ENCODE data around the gene CFAP210.
"Not testable (repeated sequence)": the region's sequence is repeated elsewhere in the genome, so short reads cannot be mapped to it uniquely, and the experiment has no call there.

CFAP210 gene

DNA sequence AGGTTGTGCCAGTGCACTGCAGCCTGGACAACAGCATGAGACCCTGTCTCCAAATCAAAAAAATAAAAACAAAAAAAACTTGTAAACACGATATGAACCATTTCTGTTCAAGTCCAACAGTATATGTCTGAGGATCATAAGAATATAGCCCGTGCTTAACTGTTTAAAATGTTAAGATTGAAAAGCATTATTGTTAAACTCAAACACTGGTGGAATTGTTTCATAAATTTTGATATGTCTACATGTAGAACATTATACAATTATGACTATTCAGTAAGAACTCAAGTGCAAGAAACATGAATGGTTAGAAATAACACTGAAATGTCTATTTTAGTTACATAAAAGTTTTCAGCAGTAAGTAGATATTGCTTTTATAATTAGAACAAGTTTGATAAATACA lies 80.3 kb downstream of the CFAP210 start:
- no peak for DNase-seq (ENCODE audit: low read depth)
- H3K4me3 ChIP-seq (replicated peaks; ENCODE audit: low read depth, low read length), result no peak overlapping the region
- TF ChIP-seq CTCF (IDR thresholded peaks at IDR 0.05; ENCODE audit: low read length, missing control alignments), result no peak

DNA sequence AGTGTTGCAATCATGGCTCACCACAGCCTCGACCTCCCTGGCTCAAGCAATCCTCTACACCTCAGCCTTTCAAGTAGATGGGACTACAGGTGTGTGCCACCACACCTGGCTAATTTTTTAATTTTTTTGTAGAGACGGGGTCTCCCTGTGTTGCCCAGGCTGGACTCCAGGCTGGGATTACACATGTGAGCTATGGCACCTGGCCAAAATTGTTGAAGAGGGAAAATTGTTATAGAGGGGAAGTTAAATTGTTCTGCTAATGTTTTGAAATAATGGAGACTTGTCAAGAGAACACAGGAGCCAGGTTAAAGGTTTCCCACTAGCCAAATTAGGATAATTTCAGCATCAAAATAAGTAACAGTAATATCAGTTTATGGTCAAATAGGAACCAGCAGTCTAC lies 84.9 kb downstream of the CFAP210 start:
- DNase-seq (ENCODE audit: low read depth), result no peak
- TF ChIP-seq CTCF (IDR thresholded peaks at IDR 0.05; ENCODE audit: low read length, missing control alignments), result no peak
- H3K4me3 ChIP-seq (replicated peaks; ENCODE audit: low read depth, low read length), result no peak overlapping the region

- TF ChIP-seq CTCF (IDR thresholded peaks at IDR 0.05; ENCODE audit: low read length, missing control alignments), result no peak
- no peak for DNase-seq (ENCODE audit: low read depth)
- no peak overlapping the region for H3K4me3 ChIP-seq (replicated peaks; ENCODE audit: low read depth, low read length)
Observed at GRCh38 chr2:169599568-169599967, 94.6 kb downstream of the CFAP210 start.

GRCh38 chr2:169598982-169599381 lies 95.2 kb downstream of the CFAP210 start:
- no peak for DNase-seq (ENCODE audit: low read depth)
- no peak for TF ChIP-seq CTCF (IDR thresholded peaks at IDR 0.05; ENCODE audit: low read length, missing control alignments)
- no peak overlapping the region for H3K4me3 ChIP-seq (replicated peaks; ENCODE audit: low read depth, low read length)

- DNase-seq (ENCODE audit: low read depth); H3K4me3 ChIP-seq (replicated peaks; ENCODE audit: low read depth, low read length): not testable (repeated sequence)
Observed at GRCh38 chr2:169596546-169596945, 97.7 kb downstream of the CFAP210 start.

All from fibroblast of pulmonary artery (primary cell).